Calu3 (cell line): ENCODE data around the gene LAMC1. TPM values are rescaled to one million over a fixed set of nuclear protein-coding genes. Genes with fewer than 3 reads are reported as not detected.

Experiments used
- BruUV-seq: library from RNA; stranded (reverse); fragments of 400-500 nt; replicated peaks from 2 replicates; lab custom pipeline; 2021; lab: Mats Ljungman, UMichigan
- CTCF ChIA-PET: fragments of 300-600 bp; sonication (Branson Sonifier 250); formaldehyde crosslinking; loops from one replicate; lab custom pipeline; 2022; ENCODE audit warnings: antibody characterized with exemption; lab: Charles Lee
- DNase-seq: peaks from one replicate; pipeline ENCODE4 v3.0.0; 2022
- H3K27ac Mint-ChIP-seq: one replicate; pipeline ENCODE4 v1.8.0; 2022; ENCODE audit warnings: mixed read lengths; ENCODE audit not compliant: unreplicated experiment
- H3K27me3 Mint-ChIP-seq: one replicate; pipeline ENCODE4 v1.8.0; 2022; ENCODE audit warnings: mixed read lengths; ENCODE audit not compliant: unreplicated experiment
- H3K36me3 Mint-ChIP-seq: one replicate; pipeline ENCODE4 v1.8.0; 2022; ENCODE audit warnings: mild to moderate bottlenecking, moderate library complexity, mixed read lengths; ENCODE audit not compliant: insufficient read depth, unreplicated experiment
- H3K4me1 Mint-ChIP-seq: one replicate; pipeline ENCODE4 v1.8.0; 2022; ENCODE audit warnings: mild to moderate bottlenecking, low read depth, mixed read lengths; ENCODE audit not compliant: unreplicated experiment
- H3K4me3 Mint-ChIP-seq: one replicate; pipeline ENCODE4 v1.8.0; 2022; ENCODE audit warnings: mild to moderate bottlenecking, low read depth, moderate library complexity, mixed read lengths; ENCODE audit not compliant: unreplicated experiment
- H3K9me3 Mint-ChIP-seq: one replicate; pipeline ENCODE4 v1.8.0; 2022; ENCODE audit warnings: low read depth, mixed read lengths; ENCODE audit not compliant: unreplicated experiment
- CTCF ChIP-seq: fragments of 200-600 bp; IDR thresholded peaks from one replicate; pipeline ENCODE4 v1.8.0; 2022; ENCODE audit warnings: antibody characterized with exemption; ENCODE audit not compliant: unreplicated experiment
- intact Hi-C: fragments of 100-400 bp; cut with micrococcal nuclease; formaldehyde crosslinking; loops from one replicate; pipeline ENCODE4 v1.10.0; 2022; ENCODE audit not compliant: unreplicated experiment
- total RNA-seq: library from RNA; stranded (reverse); gene quantifications from 2 replicates; pipeline ENCODE4 v1.2.3, GENCODE V29; 2022

Gene LAMC1
- total RNA-seq, 1 experiment from 2014 or later = 579 TPM

DNA sequence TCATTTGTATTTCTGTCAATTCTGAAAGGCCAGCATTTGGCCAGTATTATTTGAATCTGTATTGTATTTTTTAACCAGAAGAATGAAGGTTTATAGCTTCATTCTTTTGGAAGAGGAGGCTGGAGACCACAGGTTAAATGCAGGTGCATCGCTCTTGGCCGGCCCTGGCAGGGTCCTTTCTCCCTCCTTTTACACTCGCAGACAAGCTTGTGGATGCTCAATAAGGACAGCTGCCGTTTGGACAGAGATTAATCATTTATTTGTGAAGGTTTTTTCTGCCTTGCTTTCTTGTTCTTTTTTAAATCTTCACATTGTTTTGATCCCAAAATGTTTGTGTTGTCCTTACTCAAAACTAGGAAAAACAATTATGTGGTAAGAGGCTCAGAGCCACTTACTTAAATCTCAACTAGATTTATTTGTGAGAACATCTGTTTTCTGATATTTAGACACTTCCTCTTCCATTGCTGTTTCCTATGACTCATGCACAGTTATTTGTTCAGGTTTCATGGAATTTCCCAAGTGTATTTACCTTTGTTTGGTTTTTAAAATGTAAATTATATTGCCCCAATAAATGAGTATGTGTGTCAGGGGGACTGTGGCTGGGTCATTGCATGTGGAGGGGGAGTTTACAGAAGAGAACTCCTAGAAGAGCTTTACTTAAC lies 116.2 kb downstream of the LAMC1 start:
- TF ChIP-seq CTCF = no peak
- CTCF ChIA-PET = interaction anchor here (1.3 kb wide), 1 partner anchor 47 kb away, joined by 4 read pairs; the partner anchor contains the start of gene LAMC2
- Mint-ChIP-seq H3K36me3 (peaks cover 94% of the 10 kb centered on the region), H3K4me1 (peaks cover 30% of the 10 kb centered on the region), H3K9me3 (no peaks in the 10 kb centered on the region), H3K27me3 (no peaks in the 10 kb centered on the region), H3K4me3 (peak overlapping the region; percentile 42), H3K27ac (peak overlapping the region; percentile 93)
- no peak for DNase-seq
- intact Hi-C loops = loop anchor here (2.0 to 5.0 kb wide), 2 partner anchors 47 to 252 kb away; partner anchors contain the start of gene LAMC2
- BruUV-seq = no TSS peak

- DNase-seq = no peak
- Mint-ChIP-seq H3K27ac (no peak overlapping the region), H3K4me3 (no peak overlapping the region), H3K27me3 (no peaks in the 10 kb centered on the region), H3K36me3 (peaks cover 89% of the 10 kb centered on the region), H3K4me1 (peaks cover 30% of the 10 kb centered on the region), H3K9me3 (no peaks in the 10 kb centered on the region)
- intact Hi-C loops = no loop called here
- TF ChIP-seq CTCF = no peak
- CTCF ChIA-PET = no interaction called here
- no TSS peak for BruUV-seq
These were observed 117.4 kb downstream of the LAMC1 start for GRCh38 chr1:183140633-183141032.

- no peak for TF ChIP-seq CTCF
- H3K4me3 Mint-ChIP-seq = no peak overlapping the region
- intact Hi-C loops = no loop called here
- CTCF ChIA-PET = no interaction called here
- no TSS peak for BruUV-seq
- H3K36me3 Mint-ChIP-seq = peaks cover 74% of the 10 kb centered on the region
- H3K27ac Mint-ChIP-seq = no peak overlapping the region
- DNase-seq = no peak
- H3K4me1 Mint-ChIP-seq = peaks cover 30% of the 10 kb centered on the region
- no peaks in the 10 kb centered on the region for H3K27me3 Mint-ChIP-seq
- no peaks in the 10 kb centered on the region for H3K9me3 Mint-ChIP-seq
These were observed 119.0 kb downstream of the LAMC1 start for GRCh38 chr1:183142171-183142570.

GRCh38 chr1:183143576-183144315 lies 120.5 kb downstream of the LAMC1 start:
- H3K9me3 Mint-ChIP-seq = no peaks in the 10 kb centered on the region
- H3K27me3 Mint-ChIP-seq = no peaks in the 10 kb centered on the region
- BruUV-seq = no TSS peak
- peak overlapping the region; percentile 30 for H3K27ac Mint-ChIP-seq
- DNase-seq = no peak
- CTCF ChIA-PET = no interaction called here
- peaks cover 58% of the 10 kb centered on the region for H3K36me3 Mint-ChIP-seq
- no peak for TF ChIP-seq CTCF
- H3K4me3 Mint-ChIP-seq = no peak overlapping the region
- peaks cover 45% of the 10 kb centered on the region for H3K4me1 Mint-ChIP-seq
- intact Hi-C loops = no loop called here
